ENCODE results near the gene GABPB2.

Gene GABPB2

DNA sequence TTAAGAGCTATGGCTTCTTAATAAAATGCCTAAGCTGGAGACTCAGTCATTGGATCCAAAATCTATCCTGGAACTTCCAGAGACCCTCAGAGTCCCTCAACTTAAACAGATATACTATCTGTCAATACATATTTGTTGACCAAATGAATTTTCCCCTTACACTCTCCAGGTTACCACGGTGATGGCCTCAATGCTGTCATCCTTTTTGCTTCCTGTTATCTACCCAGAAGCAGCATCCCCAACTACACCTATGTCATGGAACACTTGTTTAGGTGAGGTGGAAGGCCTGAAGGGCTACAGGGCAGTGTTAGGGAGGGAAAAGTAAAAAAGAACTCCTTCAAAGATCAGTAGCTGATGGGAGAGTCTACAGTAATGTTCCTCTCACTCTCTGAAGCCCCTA lies 27.4 kb upstream of the GABPB2 start:
- Histone ChIP-seq H3K14ac (ENCODE audit: low read length in 2 of 2) (no peak overlapping the region), H2BK5ac (ENCODE audit: low read depth, low read length, poor library complexity, severe bottlenecking) (no peak overlapping the region), H3K27me3 (ENCODE audit: control insufficient read depth in 1 of 2, insufficient read depth in 1 of 2, low read length in 2 of 2) (no peaks in the 10 kb centered on the region), H3K79me1 (replicated peaks; ENCODE audit: low read length, poor library complexity, severe bottlenecking) (no peaks in the 10 kb centered on the region), H3K4ac (ENCODE audit: low read depth in 1 of 2, low read length in 2 of 2) (no peak overlapping the region), H2AK5ac (ENCODE audit: low read length, severe bottlenecking) (no peak overlapping the region), H3K9ac (ENCODE audit: low read length) (no peak overlapping the region), H3K23ac (ENCODE audit: low read length in 2 of 2) (no peak overlapping the region), H2BK120ac (ENCODE audit: low read depth, low read length) (no peak overlapping the region), H3K18ac (ENCODE audit: low read depth in 1 of 2, low read length in 2 of 2) (no peak overlapping the region), H2BK12ac (ENCODE audit: low read length in 2 of 2) (no peak overlapping the region), H3K4me3 (ENCODE audit: insufficient read depth in 1 of 2, low read depth in 1 of 2, low read length in 2 of 2) (no peak overlapping the region), H3K27ac (ENCODE audit: low read length, poor library complexity, severe bottlenecking) (no peak overlapping the region), H3K9me3 (ENCODE audit: control insufficient read depth, low read length) (no peaks in the 10 kb centered on the region), H4K8ac (ENCODE audit: low read length) (no peak overlapping the region), H2BK15ac (ENCODE audit: low read depth, poor library complexity, severe bottlenecking) (no peak overlapping the region), H4K91ac (ENCODE audit: low read length) (no peak overlapping the region), H2AFZ (ENCODE audit: low read depth, low read length) (no peak overlapping the region), H3K4me2 (ENCODE audit: low read length, poor library complexity, severe bottlenecking) (no peak overlapping the region), H3K4me1 (ENCODE audit: control insufficient read depth, insufficient read depth, low read depth, low read length) (peaks cover under 1% of the 10 kb centered on the region), H3K36me3 (ENCODE audit: control insufficient read depth in 1 of 2, insufficient read depth in 2 of 2, low read depth in 1 of 2, low read length in 2 of 2) (peaks cover 0 to 4% of the 10 kb centered on the region in 2 experiments)
- whole genome bisulfite sequencing: 100% methylated on average over 1 of the region's 1 CpG
- DNase-seq: no peak

DNA sequence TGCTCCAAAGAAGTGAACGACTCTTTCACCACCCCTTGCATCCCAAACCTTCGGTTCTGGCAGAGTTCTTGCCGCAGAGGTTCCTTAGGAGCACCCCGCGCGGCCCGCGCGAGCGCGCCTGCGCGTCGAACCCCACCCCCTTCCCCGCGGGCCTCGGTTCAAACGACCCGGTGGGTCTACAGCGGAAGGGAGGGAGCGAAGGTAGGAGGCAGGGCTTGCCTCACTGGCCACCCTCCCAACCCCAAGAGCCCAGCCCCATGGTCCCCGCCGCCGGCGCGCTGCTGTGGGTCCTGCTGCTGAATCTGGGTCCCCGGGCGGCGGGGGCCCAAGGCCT lies 23.0 kb upstream of the GABPB2 start, which contains the start of gene C1orf56:
C1orf56 (plus strand) TSS at position 161 of the 334 bp plus-strand sequence; CDS start at position 258, 97 bp downstream.
- Histone ChIP-seq H2BK5ac (ENCODE audit: low read depth, low read length, poor library complexity, severe bottlenecking) (peak within 1 kb of the TSS; percentile 34), H3K9ac (ENCODE audit: low read length) (peak within 1 kb of the TSS; percentile 88), H3K79me1 (replicated peaks; ENCODE audit: low read length, poor library complexity, severe bottlenecking) (no peaks in the 10 kb centered on the region), H2BK12ac (ENCODE audit: low read length in 2 of 2) (peak within 1 kb of the TSS in 1 of 2 experiments; percentile 66), H3K4me2 (ENCODE audit: low read length, poor library complexity, severe bottlenecking) (peak within 1 kb of the TSS; percentile 90), H2BK120ac (ENCODE audit: low read depth, low read length) (peak within 1 kb of the TSS; percentile 12), H3K4me1 (ENCODE audit: control insufficient read depth, insufficient read depth, low read depth, low read length) (peaks cover 8% of the 10 kb centered on the region), H2AK5ac (ENCODE audit: low read length, severe bottlenecking) (no peak within 1 kb of the TSS), H4K91ac (ENCODE audit: low read length) (peak within 1 kb of the TSS; percentile 84), H3K4me3 (ENCODE audit: insufficient read depth in 1 of 2, low read depth in 1 of 2, low read length in 2 of 2) (peak within 1 kb of the TSS; percentile 69 to 83), H3K9me3 (ENCODE audit: control insufficient read depth, low read length) (no peaks in the 10 kb centered on the region), H3K4ac (ENCODE audit: low read depth in 1 of 2, low read length in 2 of 2) (peak within 1 kb of the TSS; percentile 88 to 91), H4K8ac (ENCODE audit: low read length) (peak within 1 kb of the TSS; percentile 66), H3K14ac (ENCODE audit: low read length in 2 of 2) (peak within 1 kb of the TSS in 1 of 2 experiments; percentile 93), H2BK15ac (ENCODE audit: low read depth, poor library complexity, severe bottlenecking) (peak within 1 kb of the TSS; percentile 15), H3K18ac (ENCODE audit: low read depth in 1 of 2, low read length in 2 of 2) (peak within 1 kb of the TSS; percentile 85 to 100), H2AFZ (ENCODE audit: low read depth, low read length) (peak within 1 kb of the TSS; percentile 84), H3K27me3 (ENCODE audit: control insufficient read depth in 1 of 2, insufficient read depth in 1 of 2, low read length in 2 of 2) (no peaks in the 10 kb centered on the region), H3K36me3 (ENCODE audit: control insufficient read depth in 1 of 2, insufficient read depth in 2 of 2, low read depth in 1 of 2, low read length in 2 of 2) (peaks cover 4 to 28% of the 10 kb centered on the region in 2 experiments), H3K27ac (ENCODE audit: low read length, poor library complexity, severe bottlenecking) (peak within 1 kb of the TSS; percentile 84), H3K23ac (ENCODE audit: low read length in 2 of 2) (peak within 1 kb of the TSS in 1 of 2 experiments; percentile 91)
- peak; percentile 75 for DNase-seq
- 2% methylated on average over 15 of the region's 29 CpGs for WGBS

DNA sequence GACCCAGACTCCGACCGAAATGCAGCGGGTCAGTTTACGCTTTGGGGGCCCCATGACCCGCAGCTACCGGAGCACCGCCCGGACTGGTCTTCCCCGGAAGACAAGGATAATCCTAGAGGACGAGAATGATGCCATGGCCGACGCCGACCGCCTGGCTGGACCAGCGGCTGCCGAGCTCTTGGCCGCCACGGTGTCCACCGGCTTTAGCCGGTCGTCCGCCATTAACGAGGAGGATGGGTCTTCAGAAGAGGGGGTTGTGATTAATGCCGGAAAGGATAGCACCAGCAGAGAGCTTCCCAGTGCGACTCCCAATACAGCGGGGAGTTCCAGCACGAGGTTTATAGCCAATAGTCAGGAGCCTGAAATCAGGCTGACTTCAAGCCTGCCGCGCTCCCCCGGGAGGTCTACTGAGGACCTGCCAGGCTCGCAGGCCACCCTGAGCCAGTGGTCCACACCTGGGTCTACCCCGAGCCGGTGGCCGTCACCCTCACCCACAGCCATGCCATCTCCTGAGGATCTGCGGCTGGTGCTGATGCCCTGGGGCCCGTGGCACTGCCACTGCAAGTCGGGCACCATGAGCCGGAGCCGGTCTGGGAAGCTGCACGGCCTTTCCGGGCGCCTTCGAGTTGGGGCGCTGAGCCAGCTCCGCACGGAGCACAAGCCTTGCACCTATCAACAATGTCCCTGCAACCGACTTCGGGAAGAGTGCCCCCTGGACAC lies 22.5 kb upstream of the GABPB2 start:
- peak overlapping the region; percentile 34 for H2BK5ac ChIP-seq (ENCODE audit: low read depth, low read length, poor library complexity, severe bottlenecking)
- peak overlapping the region; percentile 90 for H3K4me2 ChIP-seq (ENCODE audit: low read length, poor library complexity, severe bottlenecking)
- peak overlapping the region; percentile 84 for H4K91ac ChIP-seq (ENCODE audit: low read length)
- peak overlapping the region; percentile 84 for H3K27ac ChIP-seq (ENCODE audit: low read length, poor library complexity, severe bottlenecking)
- H2BK15ac ChIP-seq (ENCODE audit: low read depth, poor library complexity, severe bottlenecking): peak overlapping the region; percentile 15
- H3K27me3 ChIP-seq (ENCODE audit: control insufficient read depth in 1 of 2, insufficient read depth in 1 of 2, low read length in 2 of 2): no peaks in the 10 kb centered on the region
- peak overlapping the region; percentile 88 to 91 for H3K4ac ChIP-seq (ENCODE audit: low read depth in 1 of 2, low read length in 2 of 2)
- 3% methylated on average over 48 of the region's 48 CpGs for WGBS
- H2BK12ac ChIP-seq (ENCODE audit: low read length in 2 of 2): peak overlapping the region in 1 of 2 experiments; percentile 66
- no peak overlapping the region for H2AK5ac ChIP-seq (ENCODE audit: low read length, severe bottlenecking)
- peaks cover 9 to 33% of the 10 kb centered on the region in 2 experiments for H3K36me3 ChIP-seq (ENCODE audit: control insufficient read depth in 1 of 2, insufficient read depth in 2 of 2, low read depth in 1 of 2, low read length in 2 of 2)
- peak overlapping the region; percentile 66 for H4K8ac ChIP-seq (ENCODE audit: low read length)
- peak overlapping the region; percentile 85 to 100 for H3K18ac ChIP-seq (ENCODE audit: low read depth in 1 of 2, low read length in 2 of 2)
- H3K4me1 ChIP-seq (ENCODE audit: control insufficient read depth, insufficient read depth, low read depth, low read length): peaks cover 8% of the 10 kb centered on the region
- peak overlapping the region; percentile 88 for H3K9ac ChIP-seq (ENCODE audit: low read length)
- H2BK120ac ChIP-seq (ENCODE audit: low read depth, low read length): peak overlapping the region; percentile 12
- H3K79me1 ChIP-seq (replicated peaks; ENCODE audit: low read length, poor library complexity, severe bottlenecking): peaks cover 2% of the 10 kb centered on the region
- peak overlapping the region in 1 of 2 experiments; percentile 91 for H3K23ac ChIP-seq (ENCODE audit: low read length in 2 of 2)
- H3K14ac ChIP-seq (ENCODE audit: low read length in 2 of 2): peak overlapping the region in 1 of 2 experiments; percentile 93
- H3K4me3 ChIP-seq (ENCODE audit: insufficient read depth in 1 of 2, low read depth in 1 of 2, low read length in 2 of 2): peak overlapping the region; percentile 69 to 83
- DNase-seq: peak; percentile 77
- H3K9me3 ChIP-seq (ENCODE audit: control insufficient read depth, low read length): no peaks in the 10 kb centered on the region
- H2AFZ ChIP-seq (ENCODE audit: low read depth, low read length): peak overlapping the region; percentile 84

DNA sequence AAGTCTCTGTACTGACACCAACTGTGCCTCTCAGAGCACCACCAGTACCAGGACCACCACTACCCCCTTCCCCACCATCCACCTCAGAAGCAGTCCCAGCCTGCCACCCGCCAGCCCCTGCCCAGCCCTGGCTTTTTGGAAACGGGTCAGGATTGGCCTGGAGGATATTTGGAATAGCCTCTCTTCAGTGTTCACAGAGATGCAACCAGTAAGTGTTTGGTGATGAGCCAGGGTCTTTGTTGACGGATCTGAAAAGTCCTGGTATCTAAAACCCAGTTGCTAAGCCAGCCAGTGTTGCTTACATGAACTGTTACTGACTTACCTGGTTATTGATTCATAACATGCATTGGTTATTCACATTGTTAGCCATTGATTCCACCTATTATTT lies 21.9 kb upstream of the GABPB2 start:
- H3K79me1 ChIP-seq (replicated peaks; ENCODE audit: low read length, poor library complexity, severe bottlenecking): peaks cover 2% of the 10 kb centered on the region
- peak overlapping the region; percentile 69 to 83 for H3K4me3 ChIP-seq (ENCODE audit: insufficient read depth in 1 of 2, low read depth in 1 of 2, low read length in 2 of 2)
- H3K18ac ChIP-seq (ENCODE audit: low read depth in 1 of 2, low read length in 2 of 2): peak overlapping the region in 1 of 2 experiments; percentile 22
- H3K4me2 ChIP-seq (ENCODE audit: low read length, poor library complexity, severe bottlenecking): peak overlapping the region; percentile 90
- H3K9me3 ChIP-seq (ENCODE audit: control insufficient read depth, low read length): no peaks in the 10 kb centered on the region
- WGBS: 67% methylated on average over 3 of the region's 3 CpGs
- H3K9ac ChIP-seq (ENCODE audit: low read length): peak overlapping the region; percentile 88
- no peak overlapping the region for H2BK15ac ChIP-seq (ENCODE audit: low read depth, poor library complexity, severe bottlenecking)
- H3K27me3 ChIP-seq (ENCODE audit: control insufficient read depth in 1 of 2, insufficient read depth in 1 of 2, low read length in 2 of 2): no peaks in the 10 kb centered on the region
- DNase-seq: no peak
- H3K4ac ChIP-seq (ENCODE audit: low read depth in 1 of 2, low read length in 2 of 2): no peak overlapping the region
- no peak overlapping the region for H2BK120ac ChIP-seq (ENCODE audit: low read depth, low read length)
- peaks cover 15 to 39% of the 10 kb centered on the region in 2 experiments for H3K36me3 ChIP-seq (ENCODE audit: control insufficient read depth in 1 of 2, insufficient read depth in 2 of 2, low read depth in 1 of 2, low read length in 2 of 2)
- peak overlapping the region; percentile 8 for H4K8ac ChIP-seq (ENCODE audit: low read length)
- H2AFZ ChIP-seq (ENCODE audit: low read depth, low read length): no peak overlapping the region
- H3K27ac ChIP-seq (ENCODE audit: low read length, poor library complexity, severe bottlenecking): no peak overlapping the region
- no peak overlapping the region for H2BK12ac ChIP-seq (ENCODE audit: low read length in 2 of 2)
- H3K23ac ChIP-seq (ENCODE audit: low read length in 2 of 2): no peak overlapping the region
- no peak overlapping the region for H2AK5ac ChIP-seq (ENCODE audit: low read length, severe bottlenecking)
- no peak overlapping the region for H2BK5ac ChIP-seq (ENCODE audit: low read depth, low read length, poor library complexity, severe bottlenecking)
- H3K4me1 ChIP-seq (ENCODE audit: control insufficient read depth, insufficient read depth, low read depth, low read length): peaks cover 8% of the 10 kb centered on the region
- no peak overlapping the region for H3K14ac ChIP-seq (ENCODE audit: low read length in 2 of 2)
- H4K91ac ChIP-seq (ENCODE audit: low read length): no peak overlapping the region

All from mesenchymal stem cell (in vitro differentiated cells and primary cell).